Breast epithelium (tissue), 4 donors: ENCODE measurements around the gene TBC1D1. TPM values are rescaled to one million over a fixed set of nuclear protein-coding genes. Genes with fewer than 3 reads are reported as not detected.

Experiments used
- DNase-seq, 2 donors: peaks; one replicate each; pipeline ENCODE4 v3.0.0-alpha.2; 2019; ENCODE audit warnings: low spot score in 2 of 2
- H3K27ac ChIP-seq, 2 donors: fragments of 200-600 bp; sonication (generic) in 1 of 2; one replicate each; pipeline ENCODE4 v1.5.1; 2016 to 2019; ENCODE audit warnings: mild to moderate bottlenecking in 1 of 2
- H3K27me3 ChIP-seq, 2 donors: fragments of 200-600 bp; sonication (generic) in 1 of 2; one replicate each; pipeline versions ENCODE4 v1.5.1 to v1.6.0; 2017 to 2019; ENCODE audit warnings: control low read depth in 1 of 2, mild to moderate bottlenecking in 1 of 2
- H3K36me3 ChIP-seq: fragments of 200-600 bp; one replicate; pipeline ENCODE4 v1.5.1; 2019
- H3K4me1 ChIP-seq, 2 donors: fragments of 200-600 bp; sonication (generic); one replicate each; pipeline ENCODE4 v1.5.1; 2016 to 2019; ENCODE audit warnings: control low read depth in 1 of 2
- H3K4me3 ChIP-seq, 3 donors: fragments of 200-600 bp; sonication (generic); 1 replicate in 2 of 3; 2 replicates in 1 of 3; pipeline ENCODE4 v1.5.1; 2016 to 2019; ENCODE audit warnings: mild to moderate bottlenecking in 3 of 3, moderate library complexity in 2 of 3
- H3K9me3 ChIP-seq, 2 donors: fragments of 200-600 bp; sonication (generic) in 1 of 2; one replicate each; pipeline ENCODE4 v1.5.1; 2016 to 2019; ENCODE audit warnings: control low read depth in 1 of 2
- CTCF ChIP-seq, 3 donors: fragments of 450-650 bp; IDR thresholded peaks; one replicate each; pipeline ENCODE4 v1.5.1; 2016 to 2017; ENCODE audit warnings: antibody characterized with exemption in 3 of 3, mild to moderate bottlenecking in 3 of 3, moderate library complexity in 3 of 3
- POLR2A ChIP-seq: fragments of 450-650 bp; IDR thresholded peaks from one replicate; pipeline ENCODE4 v1.6.1; 2016; ENCODE audit warnings: antibody characterized with exemption, mild to moderate bottlenecking, moderate library complexity
- POLR2AphosphoS5 ChIP-seq, 3 donors: sonication (generic); formaldehyde crosslinking; IDR thresholded peaks; one replicate each; pipeline ENCODE4 v1.6.1; 2017; ENCODE audit warnings: antibody characterized with exemption in 3 of 3
- intact Hi-C: fragments of 100-400 bp; cut with DNase I; formaldehyde crosslinking; loops from one replicate; pipeline ENCODE4 v1.15.1; 2023; ENCODE audit warnings: low total_unique reads
- total RNA-seq, 3 donors: library from RNA; depleted of rRNA; stranded (reverse); fragments of >200 nt; gene quantifications; one replicate each; pipeline ENCODE4 v1.1.0, GENCODE V29; 2016

Gene TBC1D1
- total RNA-seq, 3 donors from 2014 or later, result 55.2 to 80.9 (median 63.9) TPM

- no peak for TF ChIP-seq POLR2A
- TF ChIP-seq CTCF (IDR thresholded peaks at IDR 0.05), result no peak
- TF ChIP-seq POLR2AphosphoS5 (IDR thresholded peaks at IDR 0.05), result no peak
- H3K4me1 ChIP-seq, result peaks cover 0 to 4% of the 10 kb centered on the region in 2 donors
- H3K27me3 ChIP-seq, result no peaks in the 10 kb centered on the region
- intact Hi-C loops, result no loop called here
- no peak overlapping the region for H3K4me3 ChIP-seq
- DNase-seq, result no peak
- no peaks in the 10 kb centered on the region for H3K9me3 ChIP-seq
- H3K36me3 ChIP-seq, result no peaks in the 10 kb centered on the region
- H3K27ac ChIP-seq, result no peak overlapping the region
These were observed 261.0 kb downstream of the TBC1D1 start for GRCh38 chr4:38151873-38152272.

DNA sequence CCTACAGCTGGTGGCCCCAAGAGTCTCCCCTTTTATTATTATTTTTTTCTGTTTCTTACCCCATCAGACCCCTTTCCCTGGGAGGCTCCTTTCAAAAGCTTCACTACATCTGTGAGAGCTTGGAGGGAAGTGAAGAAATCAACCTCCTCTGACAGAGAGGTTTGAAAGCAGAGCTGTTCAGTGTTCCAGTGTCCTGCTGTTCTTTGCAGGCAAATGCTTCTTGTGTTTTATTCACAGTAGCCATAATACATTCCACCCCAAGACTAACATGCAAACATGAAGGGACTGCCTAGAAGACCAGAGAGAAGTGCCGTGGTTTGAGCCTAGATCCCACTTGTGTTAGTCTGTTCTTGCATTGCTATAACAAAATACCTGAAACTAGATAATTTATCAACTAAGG lies 261.4 kb downstream of the TBC1D1 start:
- intact Hi-C loops, result no loop called here

GRCh38 chr4:38152721-38153386 lies 262.0 kb downstream of the TBC1D1 start:
- Histone ChIP-seq H3K36me3 (no peaks in the 10 kb centered on the region), H3K4me3 (no peak overlapping the region), H3K27me3 (no peaks in the 10 kb centered on the region), H3K9me3 (no peaks in the 10 kb centered on the region), H3K4me1 (peaks cover 0 to 4% of the 10 kb centered on the region in 2 donors), H3K27ac (no peak overlapping the region)
- TF ChIP-seq CTCF (IDR thresholded peaks at IDR 0.05) (no peak), POLR2AphosphoS5 (IDR thresholded peaks at IDR 0.05) (no peak), POLR2A (no peak)
- intact Hi-C loops, result no loop called here
- DNase-seq, result no peak

More for the DNA sequence above, 261.4 kb downstream of the TBC1D1 start:
- Histone ChIP-seq H3K4me3 (no peak overlapping the region), H3K9me3 (no peaks in the 10 kb centered on the region), H3K27me3 (no peaks in the 10 kb centered on the region), H3K27ac (no peak overlapping the region), H3K4me1 (peaks cover 0 to 4% of the 10 kb centered on the region in 2 donors), H3K36me3 (no peaks in the 10 kb centered on the region)
- no peak for TF ChIP-seq POLR2A
- TF ChIP-seq CTCF (IDR thresholded peaks at IDR 0.05), result no peak
- DNase-seq, result no peak

DNA sequence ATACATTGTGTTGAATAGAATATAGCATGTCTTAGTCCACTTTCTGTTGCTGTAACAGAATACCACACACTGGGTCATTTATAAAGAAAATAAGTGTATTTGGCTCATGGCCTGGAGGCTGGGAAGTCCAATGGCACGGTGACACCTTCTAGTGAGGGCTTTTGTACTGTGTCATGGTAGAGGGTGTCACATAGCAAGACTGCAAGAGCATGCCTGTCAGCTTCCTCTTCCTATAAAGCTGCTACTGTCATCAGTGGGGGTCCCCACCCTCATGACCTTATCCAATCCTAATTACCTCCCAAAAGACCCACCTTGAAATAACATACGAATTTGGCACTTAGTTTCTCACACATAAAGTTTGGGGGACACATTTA lies 262.5 kb downstream of the TBC1D1 start:
- Histone ChIP-seq H3K27ac (no peak overlapping the region), H3K27me3 (no peaks in the 10 kb centered on the region), H3K4me3 (no peak overlapping the region), H3K4me1 (peaks cover 0 to 4% of the 10 kb centered on the region in 2 donors), H3K9me3 (no peaks in the 10 kb centered on the region), H3K36me3 (no peaks in the 10 kb centered on the region)
- TF ChIP-seq CTCF (IDR thresholded peaks at IDR 0.05) (no peak), POLR2A (no peak), POLR2AphosphoS5 (IDR thresholded peaks at IDR 0.05) (no peak)
- intact Hi-C loops, result no loop called here
- DNase-seq, result no peak

- Histone ChIP-seq H3K4me1 (peaks cover 0 to 4% of the 10 kb centered on the region in 2 donors), H3K27me3 (no peaks in the 10 kb centered on the region), H3K27ac (no peak overlapping the region), H3K36me3 (no peaks in the 10 kb centered on the region), H3K4me3 (no peak overlapping the region), H3K9me3 (no peaks in the 10 kb centered on the region)
- intact Hi-C loops, result no loop called here
- DNase-seq, result no peak
- no peak for TF ChIP-seq POLR2A
- no peak for TF ChIP-seq CTCF (IDR thresholded peaks at IDR 0.05)
- TF ChIP-seq POLR2AphosphoS5 (IDR thresholded peaks at IDR 0.05), result no peak
These were observed 263.4 kb downstream of the TBC1D1 start for GRCh38 chr4:38154252-38154651.
